Esophagus squamous epithelium (tissue), 5 donors: ENCODE data around the gene PLCD1. TPM values are rescaled to one million over a fixed set of nuclear protein-coding genes. Genes with fewer than 3 reads are reported as not detected.
"Not testable (repeated sequence)": the region's sequence is repeated elsewhere in the genome, so short reads cannot be mapped to it uniquely, and the experiment has no call there.

Experiments used
- DNase-seq: peaks from one replicate; lab custom pipeline; 2025; lab: John Stamatoyannopoulos, UW
- H3K27ac ChIP-seq, 4 donors: fragments of 200-600 bp; sonication (generic); one replicate each; pipeline ENCODE4 v1.5.1; 2016 to 2019; ENCODE audit warnings: mild to moderate bottlenecking in 1 of 4
- H3K27me3 ChIP-seq, 4 donors: fragments of 200-600 bp; sonication (generic); 1 replicate in 3 of 4; 2 replicates in 1 of 4; pipeline versions ENCODE4 v1.5.1 to v1.6.0; 2017 to 2021; ENCODE audit warnings: antibody characterized with exemption in 1 of 4
- H3K36me3 ChIP-seq, 3 donors: fragments of 200-600 bp; sonication (generic); one replicate each; pipeline ENCODE4 v1.5.1; 2016 to 2019
- H3K4me1 ChIP-seq, 3 donors: fragments of 200-600 bp; sonication (generic); one replicate each; pipeline ENCODE4 v1.5.1; 2017 to 2019
- H3K4me3 ChIP-seq, 4 donors: fragments of 200-600 bp; sonication (generic); 1 replicate in 3 of 4; 2 replicates in 1 of 4; pipeline ENCODE4 v1.5.1; 2016 to 2019; ENCODE audit warnings: mild to moderate bottlenecking in 2 of 4, moderate library complexity in 1 of 4
- H3K9me3 ChIP-seq, 3 donors: fragments of 200-600 bp; sonication (generic); one replicate each; pipeline ENCODE4 v1.5.1; 2016 to 2019
- CTCF ChIP-seq, 6 experiments: fragments of 450-650 bp in 4 of 6; fragments of 200-600 bp in 2 of 6; sonication (generic) in 2 of 6; IDR thresholded peaks; one replicate each; pipeline ENCODE4 v1.5.1; 2016 to 2019; ENCODE audit warnings: antibody characterized with exemption in 6 of 6, mild to moderate bottlenecking in 4 of 6, moderate library complexity in 4 of 6
- POLR2A ChIP-seq, 4 donors: fragments of 450-650 bp; IDR thresholded peaks; one replicate each; pipeline ENCODE4 v1.6.1; 2017; ENCODE audit warnings: antibody characterized with exemption in 4 of 4, mild to moderate bottlenecking in 4 of 4, moderate library complexity in 3 of 4
- WGBS, 2 donors: methylation state at CpG; one replicate each; pipeline ENCODE4 v1.1.5; 2018; 5-methylcytosine and 5-hydroxymethylcytosine counted together
- intact Hi-C: fragments of 100-400 bp; cut with DNase I; formaldehyde crosslinking; loops from one replicate; pipeline ENCODE4 v1.15.0; 2022
- total RNA-seq, 4 donors: library from RNA; depleted of rRNA; stranded (reverse); fragments of >200 nt; gene quantifications; one replicate each; pipeline ENCODE4 v1.1.0, GENCODE V29; 2016
- donor health status: DM: yes; HTN: yes; CAD: no.

The PLCD1 gene
- total RNA-seq, 4 donors from 2014 or later: 24.2 to 37.9 (median 35.0) TPM

- Histone ChIP-seq H3K27ac (no peak overlapping the region), H3K4me1 (peaks cover 0 to 4% (median 0%) of the 10 kb centered on the region in 3 donors), H3K36me3 (no peaks in the 10 kb centered on the region), H3K9me3 (no peaks in the 10 kb centered on the region), H3K4me3 (no peak overlapping the region), H3K27me3 (no peaks in the 10 kb centered on the region)
- intact Hi-C loops: no loop called here
- TF ChIP-seq CTCF (IDR thresholded peaks at IDR 0.05) (no peak), POLR2A (IDR thresholded peaks at IDR 0.05) (no peak)
- no peak for DNase-seq
- 81 to 90% methylated on average over 7 of the region's 7 CpGs for WGBS, 2 donors
Measured at GRCh38 chr3:38059591-38059990, 30.1 kb upstream of the PLCD1 start.

- WGBS, 2 donors: 100% methylated on average over 1 of the region's 2 CpGs; no CpG with 5 or more reads in 1 of the 2 donors
- no peak overlapping the region for H3K27ac ChIP-seq
Measured at GRCh38 chr3:38059148-38059547, 29.7 kb upstream of the PLCD1 start.

GRCh38 chr3:38054499-38055001, 25.1 kb upstream of the PLCD1 start:
- no peak for TF ChIP-seq CTCF (IDR thresholded peaks at IDR 0.05)
- no peak for TF ChIP-seq POLR2A (IDR thresholded peaks at IDR 0.05)
- 56 to 73% methylated on average over 2 to 3 of the region's 3 CpGs for WGBS, 2 donors
- no peak overlapping the region for H3K4me3 ChIP-seq
- intact Hi-C loops: no loop called here
- H3K36me3 ChIP-seq: no peaks in the 10 kb centered on the region
- no peaks in the 10 kb centered on the region for H3K27me3 ChIP-seq
- no peak overlapping the region for H3K27ac ChIP-seq
- DNase-seq: no peak
- peaks cover 0 to 3% (median 0%) of the 10 kb centered on the region in 3 donors for H3K4me1 ChIP-seq
- H3K9me3 ChIP-seq: no peaks in the 10 kb centered on the region

More at GRCh38 chr3:38059148-38059547, 29.7 kb upstream of the PLCD1 start:
- H3K4me1 ChIP-seq: peaks cover 0 to 4% (median 0%) of the 10 kb centered on the region in 3 donors
- H3K36me3 ChIP-seq: no peaks in the 10 kb centered on the region
- H3K4me3 ChIP-seq: no peak overlapping the region
- no peak for DNase-seq
- intact Hi-C loops: no loop called here
- H3K9me3 ChIP-seq: no peaks in the 10 kb centered on the region
- H3K27me3 ChIP-seq: no peaks in the 10 kb centered on the region
- TF ChIP-seq POLR2A (IDR thresholded peaks at IDR 0.05): no peak
- no peak for TF ChIP-seq CTCF (IDR thresholded peaks at IDR 0.05)

- H3K9me3 ChIP-seq, H3K27ac ChIP-seq, intact Hi-C loops, H3K4me1 ChIP-seq, H3K4me3 ChIP-seq, H3K27me3 ChIP-seq, H3K36me3 ChIP-seq, DNase-seq: not testable (repeated sequence)
- 75 to 84% methylated on average over 5 to 7 of the region's 9 CpGs for WGBS, 2 donors
Measured at GRCh38 chr3:38053813-38054498, 24.5 kb upstream of the PLCD1 start.

- WGBS, 2 donors: no CpG with 5 or more reads among the region's 32 CpGs
- H3K36me3 ChIP-seq, intact Hi-C loops, H3K9me3 ChIP-seq, DNase-seq, H3K4me1 ChIP-seq, H3K27ac ChIP-seq, H3K4me3 ChIP-seq, H3K27me3 ChIP-seq: not testable (repeated sequence)
Measured at GRCh38 chr3:38053286-38053685, 23.8 kb upstream of the PLCD1 start.

- H3K4me1 ChIP-seq: peaks cover 0 to 4% (median 0%) of the 10 kb centered on the region in 3 donors
- TF ChIP-seq CTCF (IDR thresholded peaks at IDR 0.05) (no peak), POLR2A (IDR thresholded peaks at IDR 0.05) (no peak)
- DNase-seq: no peak
- intact Hi-C loops: no loop called here
- no peaks in the 10 kb centered on the region for H3K27me3 ChIP-seq
- no peak overlapping the region for H3K27ac ChIP-seq
- no peak overlapping the region for H3K4me3 ChIP-seq
- no peaks in the 10 kb centered on the region for H3K9me3 ChIP-seq
- WGBS, 2 donors: 91 to 100% methylated on average over 4 to 11 of the region's 13 CpGs
- no peaks in the 10 kb centered on the region for H3K36me3 ChIP-seq
Measured at GRCh38 chr3:38051131-38051530, 21.7 kb upstream of the PLCD1 start.
